Stimulated activated CD4-positive, alpha-beta T cell treated with anti-CD3 and anti-CD28 coated beads, Interleukin-4, amount 100 ng/mL, for 4 hours (primary cell): Measurements from ENCODE around the gene HTT.

ENCODE experiments used
- DNase-seq, 2 experiments: peaks; one replicate each; pipeline ENCODE4 v3.0.0-alpha.2; 2020

Gene HTT

DNA sequence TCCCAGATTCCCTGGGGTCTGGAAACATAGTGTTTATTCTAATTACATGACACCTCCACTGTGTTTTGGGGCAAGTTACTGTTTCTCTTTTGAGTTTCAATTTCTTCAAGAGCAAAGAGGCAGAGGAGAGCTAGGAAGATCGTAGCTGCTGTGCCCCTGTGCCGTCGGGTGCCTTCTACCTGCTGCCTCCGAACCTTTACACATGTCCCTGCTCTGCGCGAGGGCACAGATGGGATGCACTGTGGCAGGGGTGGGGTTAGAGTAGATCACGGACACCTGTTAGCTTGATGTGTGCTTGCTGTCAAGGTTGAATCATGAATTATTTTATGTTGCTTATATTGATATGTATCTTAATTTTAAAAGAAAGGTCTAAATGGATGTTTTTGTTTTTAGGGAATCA, 103.4 kb downstream of the HTT start:
- no peak for DNase-seq

DNA sequence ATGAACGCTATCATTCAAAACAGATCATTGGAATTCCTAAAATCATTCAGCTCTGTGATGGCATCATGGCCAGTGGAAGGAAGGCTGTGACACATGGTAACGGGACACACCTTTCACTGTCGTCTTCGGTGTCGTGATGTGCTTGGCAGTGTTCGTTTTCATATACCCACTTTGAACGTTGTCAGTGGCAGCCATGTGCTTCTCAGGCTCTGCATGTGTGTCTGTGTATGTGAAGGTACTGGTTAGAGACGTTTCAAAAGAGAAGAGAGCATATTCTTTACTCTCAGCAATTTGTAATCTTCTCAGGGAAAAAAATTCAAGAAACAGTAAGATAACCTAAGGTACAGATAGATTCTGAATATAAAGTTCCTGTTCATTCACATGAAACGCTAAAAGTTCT, 103.9 kb downstream of the HTT start:
- DNase-seq = no peak

DNA sequence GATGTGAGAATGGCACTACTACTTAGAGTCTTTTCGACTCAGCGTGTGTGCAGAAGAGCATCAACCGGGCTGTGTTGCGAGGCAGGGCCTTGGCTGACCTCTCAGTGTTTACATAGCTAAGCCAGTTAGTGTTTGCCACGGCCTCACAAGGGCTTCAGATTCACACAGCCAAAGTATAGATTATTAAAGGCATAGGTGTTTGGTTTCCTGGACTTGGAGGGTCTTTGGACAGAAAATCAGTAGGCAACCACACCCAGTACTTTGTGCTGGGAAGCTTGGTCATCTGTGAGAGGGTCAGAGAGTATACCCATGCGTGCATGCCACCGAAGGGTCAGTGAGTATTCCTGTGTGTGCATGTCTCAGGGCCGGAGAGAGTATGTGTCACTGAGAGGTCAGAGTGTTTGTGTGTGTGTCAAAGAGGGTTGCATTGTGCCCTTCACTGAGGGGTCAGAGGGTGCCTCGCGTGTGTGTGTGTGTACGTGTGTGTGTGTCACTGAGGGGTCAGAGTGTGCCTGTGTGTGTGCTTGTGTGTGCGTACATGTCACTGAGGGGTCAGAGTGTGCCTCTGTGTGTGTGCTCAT, 104.7 kb downstream of the HTT start:
- no peak for DNase-seq

DNA sequence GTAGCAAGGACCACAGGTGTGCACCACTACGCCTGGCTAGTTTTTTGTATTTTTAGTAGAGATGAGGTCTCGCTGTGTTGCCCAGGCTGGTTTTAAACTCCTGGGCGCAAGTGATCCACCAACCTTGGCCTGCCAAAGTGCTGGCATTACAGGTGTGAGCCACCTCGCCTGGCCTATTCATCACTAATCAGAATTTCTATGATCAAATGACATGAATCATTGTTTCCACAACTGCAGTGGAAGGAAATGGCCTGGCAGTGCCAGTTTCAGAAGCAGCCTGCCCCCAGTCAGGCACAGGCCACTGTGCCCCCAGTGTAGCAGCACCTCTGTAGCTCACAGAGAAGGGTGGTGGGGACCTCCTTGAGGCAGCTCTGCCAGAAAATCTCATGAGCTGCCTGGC, 108.5 kb downstream of the HTT start:
- no peak for DNase-seq

DNA sequence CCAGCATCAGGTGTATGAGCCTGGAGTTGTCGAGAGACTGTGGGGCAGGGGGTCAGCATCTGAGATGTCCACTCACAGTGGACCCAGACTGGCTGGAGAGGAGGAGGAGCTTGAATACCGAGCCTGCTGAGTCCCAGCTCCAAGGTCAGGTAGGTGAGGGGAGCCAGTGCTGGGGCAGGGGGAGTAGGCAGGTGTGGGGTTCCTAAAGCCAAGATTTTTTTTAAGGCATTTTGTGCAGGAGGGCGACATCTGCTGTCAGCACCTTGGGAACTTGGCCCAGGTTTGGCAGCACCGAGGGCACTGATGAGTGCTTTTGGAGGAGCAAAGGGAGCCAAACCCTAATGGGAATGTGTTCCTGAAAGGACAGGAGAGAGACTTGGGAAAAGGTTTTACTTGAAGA, 110.2 kb downstream of the HTT start:
- no peak for DNase-seq

DNA sequence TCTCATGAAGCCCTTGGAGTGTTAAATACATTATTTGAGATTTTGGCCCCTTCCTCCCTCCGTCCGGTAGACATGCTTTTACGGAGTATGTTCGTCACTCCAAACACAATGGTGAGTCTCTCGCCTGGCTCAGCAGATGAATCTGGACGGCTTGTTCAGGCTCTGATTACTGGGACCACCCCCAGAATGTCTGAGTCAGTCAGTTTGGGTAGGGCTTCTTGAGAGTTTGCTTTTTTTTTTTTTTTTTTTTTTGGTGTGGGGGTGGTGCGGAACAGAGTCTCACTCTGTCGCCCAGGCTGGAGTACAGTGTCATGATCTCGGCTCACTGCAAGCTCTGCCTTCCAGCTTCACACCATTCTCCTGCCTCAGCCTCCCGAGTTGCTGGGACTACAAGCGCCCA, 112.1 kb downstream of the HTT start:
- no peak for DNase-seq

DNA sequence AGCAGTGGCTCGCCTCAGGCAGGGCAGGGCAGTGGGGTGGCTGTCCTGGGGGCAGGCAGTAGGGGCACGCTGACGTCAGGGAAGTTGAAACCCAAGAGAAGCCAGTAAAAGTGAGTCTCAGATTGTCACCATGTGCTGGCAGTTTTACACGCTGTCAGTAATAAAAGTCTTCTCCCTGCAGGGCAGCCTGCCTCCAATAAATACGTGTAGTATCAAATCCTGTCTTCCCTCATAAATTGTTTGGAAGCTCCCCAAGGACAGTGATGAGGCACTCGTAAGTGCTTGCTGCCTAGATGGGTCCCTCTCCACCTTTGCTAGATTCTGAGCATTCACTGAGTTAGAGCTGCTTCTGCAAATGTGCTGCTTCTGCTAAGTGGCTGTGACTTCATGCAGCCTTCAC, 113.6 kb downstream of the HTT start:
- DNase-seq = no peak

DNA sequence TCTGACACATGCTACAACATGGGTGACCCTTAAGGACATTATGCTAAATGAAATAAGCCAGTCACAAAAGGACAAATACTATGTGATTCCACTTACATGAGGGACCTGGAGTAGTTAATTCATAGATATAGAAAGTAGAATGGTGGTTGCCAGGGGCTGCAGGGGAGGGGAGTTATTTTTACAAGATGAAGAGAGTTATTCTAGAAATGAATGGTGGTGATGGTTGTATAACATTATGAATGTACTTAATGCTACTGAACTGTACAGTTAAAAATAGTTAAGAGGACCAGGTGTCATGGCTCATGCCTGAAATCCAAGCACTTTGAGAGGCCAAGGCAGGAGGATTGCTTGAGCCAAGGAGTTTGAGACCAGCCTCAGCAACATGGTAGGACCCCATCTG, 115.0 kb downstream of the HTT start:
- DNase-seq = no peak

DNA sequence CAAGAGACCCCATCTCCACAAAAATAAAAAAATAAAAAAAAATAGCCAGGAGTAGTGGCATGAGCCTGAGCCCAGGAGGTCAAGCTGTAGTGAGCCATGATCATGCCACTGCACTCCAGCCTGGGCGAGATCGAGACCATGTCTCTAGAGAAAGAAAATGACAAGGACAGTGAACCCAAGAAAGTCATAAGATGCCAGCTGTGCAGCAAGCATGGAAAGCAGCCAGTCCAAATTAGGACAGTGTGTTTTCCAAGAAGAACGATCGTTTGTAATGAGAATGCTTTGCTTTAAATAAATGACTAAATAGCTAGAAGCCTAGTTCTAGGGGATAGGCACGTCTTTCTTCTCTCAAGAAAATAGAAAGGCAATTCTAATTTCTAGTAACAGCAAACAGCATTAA, 116.1 kb downstream of the HTT start:
- no peak for DNase-seq

DNA sequence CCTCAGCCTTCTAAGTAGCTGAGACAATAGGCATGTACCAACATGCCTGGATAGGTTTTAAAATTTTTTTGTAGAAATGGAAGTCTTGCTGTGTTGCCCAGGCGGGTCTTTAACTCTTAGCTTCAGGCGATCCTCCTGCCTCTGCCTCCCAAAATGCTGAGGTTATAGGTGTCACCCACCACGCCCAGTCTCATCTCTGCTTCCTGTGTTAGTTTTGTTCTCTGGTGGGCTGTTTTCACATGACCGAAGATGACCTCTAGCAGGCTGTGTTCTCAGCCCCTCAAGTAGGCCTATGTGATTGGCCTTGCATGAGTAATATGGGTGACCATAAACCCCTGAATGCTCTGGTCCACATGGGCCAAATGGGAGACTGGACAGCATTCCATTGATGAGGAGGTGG, 117.7 kb downstream of the HTT start:
- DNase-seq = no peak

DNA sequence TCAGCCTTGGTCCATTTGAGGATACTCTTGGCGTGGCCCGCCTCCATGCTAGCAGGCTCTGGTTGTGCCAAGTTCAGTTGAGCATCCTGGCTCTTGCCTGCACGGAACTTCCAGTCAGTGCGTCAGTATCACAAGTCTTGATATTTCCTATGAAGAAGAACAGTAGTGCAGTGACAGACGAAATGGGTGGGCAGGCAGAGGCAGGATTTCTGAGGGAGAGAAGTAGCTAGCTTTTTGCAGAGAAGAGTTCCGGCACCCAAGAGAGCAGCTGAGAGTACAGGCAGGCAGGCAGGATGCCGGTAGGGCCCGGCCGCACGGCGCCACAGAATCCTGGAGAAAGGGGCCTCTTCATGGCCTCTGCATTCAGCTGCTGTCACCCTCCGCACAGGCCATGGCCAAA, 118.3 kb downstream of the HTT start:
- DNase-seq = no peak

DNA sequence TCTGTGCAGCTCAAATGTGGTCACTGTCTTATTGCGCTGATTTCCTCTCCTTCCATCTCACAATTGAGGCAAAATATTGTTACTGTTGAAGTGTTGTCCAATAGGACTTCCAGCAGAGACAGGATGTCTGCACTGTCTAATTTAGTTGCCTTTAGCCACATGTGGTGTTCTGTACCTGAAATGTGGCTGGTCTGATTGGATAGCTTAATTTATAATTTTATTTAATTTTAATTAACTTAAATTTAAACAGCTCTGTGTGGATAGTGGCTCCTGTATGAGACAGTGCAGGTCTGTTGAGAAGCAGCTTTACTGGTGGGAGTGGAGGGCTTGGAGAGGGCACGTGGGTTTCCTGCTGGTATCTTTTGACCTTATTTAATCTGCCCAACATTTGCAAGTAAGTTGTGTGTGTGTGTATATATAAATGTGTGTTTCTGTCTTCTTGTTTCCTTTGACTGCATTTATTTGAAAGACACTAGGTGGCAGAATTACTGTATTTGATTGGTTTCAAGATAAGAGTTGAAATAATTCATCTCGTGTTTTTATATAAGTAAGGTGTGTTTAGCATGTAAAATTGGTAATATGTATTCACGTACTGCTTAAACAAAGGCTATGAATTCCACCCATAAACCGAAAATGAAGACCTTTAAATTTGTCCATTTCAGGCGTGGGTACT, 119.2 kb downstream of the HTT start:
- DNase-seq = no peak

DNA sequence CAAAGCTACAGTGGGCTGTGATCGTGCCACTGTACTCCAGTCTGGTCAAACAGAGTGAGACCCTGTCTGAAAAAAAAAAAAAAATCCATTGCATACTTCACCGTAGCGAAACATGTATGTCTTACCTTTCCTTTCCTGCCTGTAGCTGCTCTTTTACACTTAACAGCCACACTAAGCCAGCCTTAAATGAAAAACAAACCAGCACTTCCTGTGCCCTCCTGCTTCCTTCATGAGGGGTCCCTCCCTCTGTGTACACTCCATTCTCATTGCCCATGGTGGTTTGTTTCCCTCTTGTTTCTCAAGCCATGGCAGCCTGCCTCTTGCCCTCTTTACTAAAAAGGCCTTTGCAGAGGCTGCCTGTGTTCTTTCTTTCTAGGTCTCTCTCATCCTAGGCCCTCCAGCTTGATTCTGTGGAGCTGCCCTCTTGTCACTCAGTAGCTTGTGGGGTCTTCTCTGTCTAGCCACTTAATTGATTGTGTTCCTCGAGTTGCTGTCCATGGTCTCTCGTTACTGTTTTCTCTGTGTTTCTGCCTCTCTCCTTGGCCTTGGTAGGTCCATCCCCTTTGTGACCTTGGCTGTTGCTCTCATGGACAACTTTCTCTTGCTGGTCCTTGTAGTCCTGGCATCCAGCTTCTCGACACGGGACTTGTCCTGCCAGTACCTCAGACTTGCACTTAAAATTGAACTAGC, 122.3 kb downstream of the HTT start:
- no peak for DNase-seq

DNA sequence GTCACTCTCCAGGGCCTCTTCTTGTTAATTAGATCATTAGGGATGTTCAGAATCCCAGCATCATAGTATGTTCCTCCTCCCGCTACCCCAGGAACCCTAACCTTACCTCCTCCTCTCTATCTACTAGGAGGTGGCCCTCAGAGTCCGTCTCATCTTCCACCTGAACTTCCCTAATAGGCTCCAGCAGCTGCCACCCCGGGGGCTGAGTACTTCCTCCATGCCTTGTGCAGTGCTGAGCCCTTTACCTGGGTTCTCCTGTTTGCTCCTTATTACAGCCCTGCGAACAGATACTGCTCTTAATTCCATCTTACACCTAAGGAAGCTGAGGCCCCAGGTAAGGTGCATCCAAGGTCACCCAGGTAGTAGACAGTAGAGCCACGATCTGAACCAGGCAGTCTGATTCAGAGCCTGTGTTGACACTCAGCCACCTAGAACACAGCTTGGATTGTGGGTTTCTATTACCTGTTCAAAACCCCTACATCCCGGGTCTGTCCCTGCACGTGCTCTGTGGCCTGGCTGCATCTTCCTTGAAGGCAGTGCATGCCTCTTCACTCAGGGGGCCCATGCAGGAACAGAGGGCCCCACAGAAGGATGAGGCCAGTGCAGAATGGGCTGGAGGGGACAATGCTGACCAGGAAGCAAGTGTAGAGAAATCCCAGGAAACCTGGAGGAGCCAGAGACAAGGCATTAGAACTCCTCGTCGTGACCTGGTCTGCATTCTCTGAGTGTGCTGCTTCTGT, 123.1 kb downstream of the HTT start:
- no peak for DNase-seq

DNA sequence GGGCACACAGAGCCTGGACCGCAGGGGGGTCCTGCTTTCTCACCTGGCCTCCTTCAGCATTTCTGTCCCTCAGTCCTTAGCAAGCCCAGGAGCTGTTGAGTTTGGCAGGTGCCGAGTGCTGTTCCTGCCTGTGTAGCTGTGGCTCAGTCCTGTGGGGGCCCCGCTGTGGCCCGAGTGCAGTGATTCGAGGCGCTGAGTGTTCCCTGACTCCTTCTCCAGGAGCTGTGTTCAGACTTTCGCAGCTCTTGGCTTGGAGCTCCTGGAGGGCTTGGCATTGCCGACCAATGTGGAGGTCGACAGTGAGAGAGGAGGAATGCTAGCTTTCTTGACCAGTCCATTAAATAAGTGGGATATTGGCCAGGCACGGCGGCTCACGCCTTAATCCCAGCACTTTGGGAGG, 124.4 kb downstream of the HTT start:
- DNase-seq = no peak

DNA sequence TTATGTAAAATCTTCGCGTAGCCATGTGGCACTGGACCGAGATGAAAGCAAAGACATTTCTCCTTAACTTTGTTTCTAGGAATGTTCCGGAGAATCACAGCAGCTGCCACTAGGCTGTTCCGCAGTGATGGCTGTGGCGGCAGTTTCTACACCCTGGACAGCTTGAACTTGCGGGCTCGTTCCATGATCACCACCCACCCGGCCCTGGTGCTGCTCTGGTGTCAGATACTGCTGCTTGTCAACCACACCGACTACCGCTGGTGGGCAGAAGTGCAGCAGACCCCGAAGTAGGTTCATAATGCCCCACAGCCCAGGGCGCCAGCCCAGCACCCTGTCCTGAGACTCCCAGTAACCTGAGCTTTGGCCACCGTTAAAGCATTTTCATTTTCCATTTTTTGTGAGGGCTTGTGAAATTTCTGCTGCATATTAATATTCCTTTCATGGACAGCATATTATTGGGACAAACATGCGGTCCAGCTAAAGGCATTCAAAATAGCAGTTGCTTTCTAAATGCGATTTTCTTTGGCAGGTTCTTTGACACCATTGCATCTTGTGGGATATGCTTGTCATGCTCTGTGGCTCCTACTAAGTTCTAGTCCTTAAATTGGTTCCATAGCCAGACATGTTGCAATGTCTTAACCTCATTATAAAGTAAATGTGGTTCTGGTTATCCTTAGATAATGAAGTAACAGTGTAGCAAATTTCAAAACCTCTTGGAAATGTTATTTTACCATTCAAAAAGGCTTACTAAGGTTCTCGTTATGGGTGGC, 125.4 kb downstream of the HTT start:
- DNase-seq = no peak

DNA sequence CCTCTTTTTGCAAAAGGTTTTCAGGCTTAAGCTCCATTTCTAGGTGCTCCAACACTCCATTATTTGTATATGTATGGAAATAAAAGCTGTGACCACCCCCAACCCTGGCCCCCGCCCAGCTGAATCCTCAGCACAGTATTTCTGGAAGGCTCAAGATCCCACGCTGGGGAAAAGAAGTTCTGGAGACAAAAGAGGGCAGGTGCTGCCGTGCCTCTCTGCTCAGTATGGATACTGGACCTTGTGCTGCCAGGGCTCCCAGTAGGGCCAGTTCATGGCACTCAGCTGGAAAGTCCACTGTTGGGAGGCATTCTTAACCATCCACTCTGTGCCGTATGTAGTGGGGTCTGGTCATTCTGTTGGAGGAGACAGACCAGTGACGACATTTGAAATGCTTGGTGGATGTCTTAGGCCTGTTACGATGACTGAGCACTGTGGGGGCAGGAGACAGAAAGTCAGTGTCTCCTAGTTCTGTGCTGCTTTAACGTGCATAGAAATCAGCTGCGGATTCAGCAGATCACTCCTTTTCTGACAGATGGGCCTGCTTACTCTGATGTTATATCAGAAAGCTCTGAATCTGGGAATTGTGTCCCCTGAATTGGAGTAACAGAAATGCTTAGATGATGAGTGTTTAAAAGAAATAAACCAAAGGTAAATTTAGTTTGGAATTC, 126.1 kb downstream of the HTT start:
- DNase-seq = no peak

DNA sequence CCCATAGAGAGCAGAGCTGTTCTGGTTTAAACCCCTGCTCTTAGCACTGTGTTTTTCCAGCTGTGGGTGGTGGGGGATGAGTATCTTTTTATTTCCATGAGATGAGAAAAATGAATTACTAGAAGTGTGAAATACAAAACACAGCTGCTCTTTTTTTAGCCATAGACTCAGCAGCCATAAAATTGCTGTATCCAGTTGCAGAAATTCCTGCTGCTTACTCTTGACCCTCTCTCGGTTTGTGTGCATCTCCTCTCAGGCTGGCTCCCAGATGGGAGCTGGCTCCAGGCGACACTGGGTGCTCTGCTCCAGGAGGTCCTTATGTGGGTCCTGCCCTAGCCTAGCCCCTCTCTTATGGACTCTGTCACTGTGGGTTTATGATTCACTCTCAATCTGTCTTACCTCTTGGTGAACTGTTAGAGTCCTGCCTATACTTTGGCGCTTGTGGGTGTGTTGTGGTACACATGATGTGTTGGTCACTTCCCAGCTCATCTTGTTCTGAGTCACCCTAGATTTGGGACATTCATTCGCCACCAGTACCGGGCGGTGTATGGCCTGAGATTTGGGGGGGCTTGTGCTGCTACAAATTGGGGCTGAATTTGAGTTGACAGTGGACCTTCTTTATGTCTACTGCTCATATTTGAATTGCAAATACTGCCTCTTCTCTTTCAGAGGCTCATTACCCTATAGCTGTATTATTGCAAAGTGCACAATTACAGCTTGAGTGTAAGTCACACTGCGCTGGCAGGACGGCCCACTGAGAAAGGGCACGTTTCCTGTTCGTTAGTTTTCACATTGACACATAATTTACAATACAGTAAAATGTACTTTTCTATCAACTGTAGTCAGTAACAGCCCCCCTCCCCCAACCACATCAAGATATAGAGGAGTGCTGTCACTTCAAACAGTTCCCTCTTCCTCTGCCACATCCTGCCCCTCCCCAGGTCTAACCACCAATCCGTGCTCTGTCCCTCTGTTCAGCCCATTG, 127.5 kb downstream of the HTT start:
- DNase-seq = peak; percentile 27 to 59

DNA sequence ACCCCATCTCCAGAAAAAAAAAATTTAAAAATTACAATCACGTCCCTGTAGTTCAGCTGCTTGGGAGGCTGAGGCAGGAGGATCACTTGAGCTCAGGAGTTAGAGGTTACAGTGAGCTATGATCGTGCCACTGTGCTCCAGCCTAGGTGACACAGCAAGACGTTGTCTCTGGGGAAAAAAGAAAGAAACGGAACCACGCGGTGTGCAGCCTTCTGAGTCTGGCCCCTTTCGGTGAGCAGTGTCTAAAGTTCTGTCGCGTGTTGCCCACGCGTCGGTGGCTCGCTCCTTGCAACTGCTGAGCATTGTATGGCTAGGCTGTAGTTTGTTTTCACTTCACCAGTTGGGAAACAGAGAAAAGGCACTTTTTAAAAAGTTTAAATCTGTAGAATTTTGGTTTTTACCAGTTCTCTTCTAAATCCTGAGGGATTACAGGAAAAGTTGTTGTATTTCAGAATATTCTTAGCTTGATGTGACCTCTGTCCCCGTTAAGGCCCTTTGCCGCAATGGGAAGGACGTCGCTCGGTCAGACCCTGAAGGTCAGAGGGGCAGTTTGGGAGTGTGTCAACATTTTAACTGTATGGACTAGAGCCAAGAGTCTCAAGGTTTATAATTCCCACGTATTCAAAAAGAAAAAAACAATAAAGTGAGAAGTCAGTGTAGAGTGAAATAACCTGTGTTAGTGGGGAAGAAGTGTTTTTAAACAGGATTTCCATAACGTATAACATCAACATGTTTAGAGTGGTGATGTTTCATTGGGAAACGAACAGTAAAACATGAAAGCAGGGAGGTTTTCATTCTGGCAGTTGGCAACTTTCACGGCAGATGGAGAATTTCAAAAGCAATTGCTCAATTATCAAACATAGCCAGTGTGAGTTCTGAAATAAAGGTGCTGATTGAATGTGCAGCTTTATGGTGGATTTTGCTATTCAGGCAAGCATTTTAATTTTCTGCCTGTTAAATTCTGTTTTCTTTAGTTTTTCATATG, 128.6 kb downstream of the HTT start:
- peak; percentile 23 to 54 for DNase-seq

DNA sequence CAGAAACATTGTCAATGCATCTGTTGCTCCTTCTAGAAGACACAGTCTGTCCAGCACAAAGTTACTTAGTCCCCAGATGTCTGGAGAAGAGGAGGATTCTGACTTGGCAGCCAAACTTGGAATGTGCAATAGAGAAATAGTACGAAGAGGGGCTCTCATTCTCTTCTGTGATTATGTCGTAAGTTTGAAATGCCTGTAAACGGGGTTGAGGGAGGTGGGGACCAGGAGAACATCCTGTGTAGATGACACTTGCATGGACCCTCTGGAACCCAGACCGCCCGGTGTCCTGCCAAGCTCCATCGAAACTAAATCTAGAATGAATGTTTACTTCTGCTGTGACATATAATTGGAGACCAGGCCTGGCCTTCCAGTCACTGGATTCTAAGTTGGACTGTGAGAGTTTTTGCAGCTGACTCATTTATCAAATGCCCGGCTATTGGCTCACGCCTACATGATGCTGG, 129.5 kb downstream of the HTT start:
- DNase-seq = no peak
